Spleen (tissue), 11 donors: Measurements from ENCODE around the gene SEBOX. TPM values are rescaled to one million over a fixed set of nuclear protein-coding genes. Genes with fewer than 3 reads are reported as not detected.

ENCODE experiments used
- DNase-seq: peaks from one replicate; pipeline ENCODE4 v3.0.0-alpha.2; 2020
- H3K27ac ChIP-seq, 8 donors: fragments of 200-600 bp; sonication (generic) in 7 of 8; 1 replicate in 4 of 8; 2 replicates in 4 of 8; pipeline versions ENCODE4 v1.5.0 to v1.8.0; 2016 to 2021; ENCODE audit warnings: inconsistent platforms in 4 of 8, mild to moderate bottlenecking in 4 of 8, moderate library complexity in 1 of 8
- H3K27me3 ChIP-seq, 7 donors: fragments of 200-600 bp; sonication (generic) in 6 of 7; replicated peaks in 1 of 7; 1 replicate in 4 of 7; 2 replicates in 3 of 7; pipeline versions ENCODE4 v1.5.0 to v1.8.0; 2016 to 2021; ENCODE audit warnings: inconsistent platforms in 3 of 7, mild to moderate bottlenecking in 1 of 7
- H3K36me3 ChIP-seq, 6 donors: fragments of 200-600 bp; sonication (generic) in 5 of 6; 1 replicate in 4 of 6; 2 replicates in 2 of 6; pipeline versions ENCODE4 v1.5.0 to v1.8.0; 2016 to 2021; ENCODE audit warnings: inconsistent platforms in 2 of 6
- H3K4me1 ChIP-seq, 6 donors: fragments of 200-600 bp; sonication (generic) in 5 of 6; 1 replicate in 3 of 6; 2 replicates in 3 of 6; pipeline versions ENCODE4 v1.5.0 to v1.8.0; 2016 to 2021; ENCODE audit warnings: inconsistent platforms in 3 of 6
- H3K4me3 ChIP-seq, 8 donors: fragments of 200-600 bp; sonication (generic) in 7 of 8; 1 replicate in 4 of 8; 2 replicates in 4 of 8; pipeline versions ENCODE4 v1.5.0 to v1.8.0; 2016 to 2021; ENCODE audit warnings: inconsistent platforms in 4 of 8, mild to moderate bottlenecking in 4 of 8, moderate library complexity in 2 of 8
- H3K9me3 ChIP-seq, 8 donors: fragments of 200-600 bp; sonication (generic) in 7 of 8; 1 replicate in 4 of 8; 2 replicates in 4 of 8; pipeline versions ENCODE4 v1.5.0 to v1.8.0; 2016 to 2021; ENCODE audit warnings: inconsistent platforms in 4 of 8
- POLR2A ChIP-seq, 3 donors: fragments of 450-650 bp; IDR thresholded peaks; one replicate each; pipeline ENCODE4 v1.5.1; 2017; ENCODE audit warnings: antibody characterized with exemption in 3 of 3, mild to moderate bottlenecking in 1 of 3
- POLR2AphosphoS5 ChIP-seq, 3 donors: sonication (generic); formaldehyde crosslinking; IDR thresholded peaks; one replicate each; pipeline ENCODE4 v1.5.1; 2017; ENCODE audit warnings: antibody characterized with exemption in 3 of 3
- WGBS, 5 donors: extraction: QIAGEN DNeasy Blood & Tissue Kit in 3 of 5; methylation state at CpG; one replicate each; pipeline versions ENCODE4 v1.1.5 to v1.1.7; 2013 to 2018; 5-methylcytosine and 5-hydroxymethylcytosine counted together
- intact Hi-C: fragments of 100-400 bp; cut with DNase I; formaldehyde crosslinking; loops from one replicate; pipeline ENCODE4 v1.15.0; 2023; ENCODE audit warnings: low total_unique reads
- polyA plus RNA-seq, 3 donors: library from polyadenylated mRNA; stranded (reverse); fragments of 200-250 nt; gene quantifications; one replicate each; pipeline ENCODE4 v1.2.1, GENCODE V29; 2013
- total RNA-seq, 7 donors: library from RNA; depleted of rRNA in 3 of 7; stranded (reverse); fragments of >200 nt in 3 of 7; fragmentation: NEBNext Ultra II Directional in 4 of 7; extraction: Animal tissue kit (Norgen Biotek cat#: 25700) in 4 of 7; gene quantifications; one replicate each; pipeline versions ENCODE4 v1.1.0 to v1.2.1, GENCODE V29; 2016 to 2021
- TF ChIP-seq, protein P1 (sequence below), 11 experiments: fragments of 200-600 bp in 7 of 11; fragments of 450-650 bp in 4 of 11; sonication (generic) in 4 of 11; IDR thresholded peaks in 8 of 11; conservative IDR thresholded peaks in 3 of 11; 1 replicate in 7 of 11; 2 replicates in 4 of 11; pipeline versions ENCODE4 v1.4.0 to v1.8.0; 2016 to 2021; ENCODE audit warnings: antibody characterized with exemption in 11 of 11, inconsistent platforms in 4 of 11, mild to moderate bottlenecking in 1 of 11
- donor health status: healthy with polysubstance abuse.
- donor health status: DM: no; HTN: no; CAD: no; lungs with moderate emphysema.
- donor health status: DM: no; HTN: no; CAD: no.
- donor health status: Bipolar disorder and iron deficiency.
- donor health status: healthy.
- donor health status: DM: no; HTN: no; CAD: no.
- donor health status: DM: yes; HTN: yes; CAD: no.

SEBOX gene
- total and polyA plus RNA-seq, 10 donors, result not detected

DNA sequence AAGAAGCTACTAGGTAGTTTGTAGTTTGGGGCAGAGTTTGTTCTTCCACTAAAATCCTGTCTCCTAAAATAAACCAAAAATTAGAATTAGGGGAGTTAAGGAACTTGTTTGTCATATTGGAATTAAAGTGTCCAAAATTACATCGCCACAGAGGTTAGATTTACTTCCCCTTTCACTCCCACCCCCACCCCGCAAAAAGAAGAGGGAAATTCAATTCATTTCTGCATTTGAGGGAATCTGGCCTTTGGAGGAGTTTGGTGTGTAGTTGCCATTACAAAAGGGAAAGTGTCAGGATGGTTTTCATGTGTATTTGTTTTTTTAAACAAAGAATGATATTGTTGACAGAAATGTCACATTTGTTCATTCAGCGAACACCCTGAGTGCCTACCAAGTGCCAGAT, 40.2 kb downstream of the SEBOX start:
- TF ChIP-seq POLR2AphosphoS5 (IDR thresholded peaks at IDR 0.05), result no peak
- TF ChIP-seq, protein P1, sequence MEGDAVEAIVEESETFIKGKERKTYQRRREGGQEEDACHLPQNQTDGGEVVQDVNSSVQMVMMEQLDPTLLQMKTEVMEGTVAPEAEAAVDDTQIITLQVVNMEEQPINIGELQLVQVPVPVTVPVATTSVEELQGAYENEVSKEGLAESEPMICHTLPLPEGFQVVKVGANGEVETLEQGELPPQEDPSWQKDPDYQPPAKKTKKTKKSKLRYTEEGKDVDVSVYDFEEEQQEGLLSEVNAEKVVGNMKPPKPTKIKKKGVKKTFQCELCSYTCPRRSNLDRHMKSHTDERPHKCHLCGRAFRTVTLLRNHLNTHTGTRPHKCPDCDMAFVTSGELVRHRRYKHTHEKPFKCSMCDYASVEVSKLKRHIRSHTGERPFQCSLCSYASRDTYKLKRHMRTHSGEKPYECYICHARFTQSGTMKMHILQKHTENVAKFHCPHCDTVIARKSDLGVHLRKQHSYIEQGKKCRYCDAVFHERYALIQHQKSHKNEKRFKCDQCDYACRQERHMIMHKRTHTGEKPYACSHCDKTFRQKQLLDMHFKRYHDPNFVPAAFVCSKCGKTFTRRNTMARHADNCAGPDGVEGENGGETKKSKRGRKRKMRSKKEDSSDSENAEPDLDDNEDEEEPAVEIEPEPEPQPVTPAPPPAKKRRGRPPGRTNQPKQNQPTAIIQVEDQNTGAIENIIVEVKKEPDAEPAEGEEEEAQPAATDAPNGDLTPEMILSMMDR (IDR thresholded peaks at IDR 0.05 in 8 of 11, conservative IDR thresholded peaks at IDR 0.05 in 3 of 11), result no peak
- TF ChIP-seq POLR2A (IDR thresholded peaks at IDR 0.05), result no peak
- no peak overlapping the region for H3K27ac ChIP-seq
- H3K9me3 ChIP-seq, result no peaks in the 10 kb centered on the region
- H3K4me1 ChIP-seq, result peaks cover under 1 to 26% (median 8%) of the 10 kb centered on the region in 6 donors
- 55 to 77% (median 58%) methylated on average over 3 of the region's 3 CpGs for WGBS, 5 donors
- H3K27me3 ChIP-seq, result no peaks in the 10 kb centered on the region
- peaks cover 0 to 40% (median 27%) of the 10 kb centered on the region in 6 donors for H3K36me3 ChIP-seq
- H3K4me3 ChIP-seq, result no peak overlapping the region
- no peak for DNase-seq
- intact Hi-C loops, result no loop called here

DNA sequence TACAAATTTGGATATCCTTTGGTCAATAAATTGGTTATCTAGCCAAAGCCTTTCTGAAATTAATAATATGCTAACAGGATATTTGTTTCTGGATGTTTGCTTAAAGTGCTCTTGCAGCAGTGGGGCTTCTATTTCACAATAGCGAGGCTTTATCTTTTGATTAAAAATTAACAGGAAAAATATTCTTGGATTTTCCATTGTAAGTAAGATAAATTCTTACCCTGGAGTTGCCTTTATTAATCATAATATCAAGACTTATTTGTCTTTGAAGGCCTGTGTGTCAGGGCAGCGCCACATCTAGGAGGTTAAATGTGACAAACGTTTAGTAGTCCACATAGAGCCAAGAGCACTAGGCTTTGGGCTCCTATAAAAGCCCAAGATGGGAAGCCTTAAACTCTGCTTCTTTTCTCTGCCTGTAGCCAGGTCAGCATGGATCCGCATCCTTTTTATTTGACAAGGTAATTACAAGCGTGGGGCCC, 40.7 kb downstream of the SEBOX start:
- H3K27me3 ChIP-seq, result no peaks in the 10 kb centered on the region
- H3K4me3 ChIP-seq, result no peak overlapping the region
- no peak for DNase-seq
- WGBS, 5 donors, result 79 to 91% (median 85%) methylated on average over 5 of the region's 5 CpGs
- H3K4me1 ChIP-seq, result peaks cover 5 to 31% (median 13%) of the 10 kb centered on the region in 6 donors
- no peak overlapping the region for H3K27ac ChIP-seq
- intact Hi-C loops, result no loop called here
- no peaks in the 10 kb centered on the region for H3K9me3 ChIP-seq
- H3K36me3 ChIP-seq, result peaks cover 0 to 35% (median 23%) of the 10 kb centered on the region in 6 donors
- TF ChIP-seq POLR2AphosphoS5 (IDR thresholded peaks at IDR 0.05), result no peak
- no peak for TF ChIP-seq POLR2A (IDR thresholded peaks at IDR 0.05)
- TF ChIP-seq, protein P1 (IDR thresholded peaks at IDR 0.05 in 8 of 11, conservative IDR thresholded peaks at IDR 0.05 in 3 of 11), result no peak

DNA sequence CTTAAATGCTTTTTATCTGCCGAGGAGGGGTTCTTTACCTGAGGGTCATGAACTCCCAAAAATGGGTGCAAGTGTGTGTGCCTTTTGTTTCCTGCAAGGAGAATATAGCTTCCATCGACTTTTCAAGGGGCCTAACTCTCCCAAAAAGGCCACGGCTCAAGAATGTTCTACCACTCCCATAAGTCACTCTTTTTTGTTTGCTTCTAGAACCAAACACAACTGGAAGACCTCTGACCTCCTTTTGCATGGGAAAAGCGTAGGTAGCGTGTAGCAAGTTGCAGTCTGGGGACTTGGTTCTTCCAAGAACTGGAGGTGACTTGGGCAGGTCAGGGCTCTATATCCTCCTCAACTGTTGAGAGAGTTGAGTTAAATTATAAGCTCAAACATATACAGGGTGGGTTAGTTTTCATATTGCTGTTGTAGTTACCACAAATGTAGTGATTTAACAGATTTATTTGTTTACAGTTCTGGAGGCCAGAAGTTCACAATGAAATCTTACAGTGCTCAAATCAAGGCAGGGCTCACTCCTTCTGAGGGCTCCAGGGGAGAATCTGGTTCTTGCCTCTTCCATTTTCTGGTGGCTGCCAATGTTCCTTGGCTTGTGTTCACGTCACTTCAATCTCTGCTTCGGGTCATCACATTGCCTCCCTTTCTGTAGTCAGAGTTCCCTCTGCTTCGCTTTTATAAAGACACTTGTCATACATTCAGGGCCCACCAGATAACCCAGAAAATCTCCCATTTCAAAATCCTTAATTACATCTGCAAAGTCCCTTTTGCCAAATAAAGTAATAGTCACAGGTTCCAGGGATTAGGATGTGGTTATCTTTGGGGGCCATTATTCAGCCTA, 44.6 kb downstream of the SEBOX start:
- Histone ChIP-seq H3K4me3 (peak overlapping the region in 1 of 8 donors; percentile 74), H3K27me3 (peaks cover 0 to 4% (median 0%) of the 10 kb centered on the region in 7 donors), H3K9me3 (no peaks in the 10 kb centered on the region), H3K36me3 (no peaks in the 10 kb centered on the region), H3K27ac (no peak overlapping the region), H3K4me1 (peaks cover 11 to 44% (median 24%) of the 10 kb centered on the region in 6 donors)
- 78 to 87% (median 84%) methylated on average over 8 of the region's 8 CpGs for WGBS, 5 donors
- TF ChIP-seq, protein P1 (IDR thresholded peaks at IDR 0.05 in 8 of 11, conservative IDR thresholded peaks at IDR 0.05 in 3 of 11), result no peak
- TF ChIP-seq POLR2A (IDR thresholded peaks at IDR 0.05) (no peak), POLR2AphosphoS5 (IDR thresholded peaks at IDR 0.05) (no peak)
- intact Hi-C loops, result no loop called here
- no peak for DNase-seq

DNA sequence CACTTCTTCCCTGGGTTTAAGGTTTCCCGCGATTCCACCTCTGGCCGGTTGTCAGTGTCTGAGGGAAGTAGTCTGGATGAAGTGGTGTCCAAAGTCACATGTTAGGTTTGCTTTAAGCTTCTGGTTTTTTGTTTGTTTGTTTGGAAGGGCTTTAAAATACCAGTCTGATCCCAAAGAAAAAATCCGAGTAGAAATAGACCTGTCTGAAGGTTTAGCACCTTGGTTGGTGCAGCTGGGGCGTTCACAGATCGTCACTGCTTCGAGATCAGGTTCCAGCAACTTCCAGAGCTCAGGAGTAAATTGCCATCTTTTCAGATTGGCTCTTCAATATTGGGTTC, 45.4 kb downstream of the SEBOX start:
- Histone ChIP-seq H3K9me3 (no peaks in the 10 kb centered on the region), H3K36me3 (no peaks in the 10 kb centered on the region), H3K27ac (peak overlapping the region in 6 of 8 donors; percentile 26 to 73 (median 66)), H3K4me3 (peak overlapping the region; percentile 64 to 89 (median 74)), H3K27me3 (peaks cover 0 to 4% (median 0%) of the 10 kb centered on the region in 7 donors), H3K4me1 (peaks cover 11 to 37% (median 24%) of the 10 kb centered on the region in 6 donors)
- intact Hi-C loops, result no loop called here
- 1 to 7% (median 4%) methylated on average over 7 of the region's 7 CpGs for WGBS, 5 donors
- TF ChIP-seq POLR2A (IDR thresholded peaks at IDR 0.05), result no peak
- TF ChIP-seq, protein P1 (IDR thresholded peaks at IDR 0.05 in 8 of 11, conservative IDR thresholded peaks at IDR 0.05 in 3 of 11), result no peak
- TF ChIP-seq POLR2AphosphoS5 (IDR thresholded peaks at IDR 0.05), result no peak
- no peak for DNase-seq
